Ovary (tissue), 3 donors: ENCODE results near the gene PRDX5.
"Not testable (repeated sequence)": the region's sequence is repeated elsewhere in the genome, so short reads cannot be mapped to it uniquely, and the experiment has no call there.

ENCODE experiments used
- POLR2A ChIP-seq: fragments of 450-650 bp; IDR thresholded peaks from one replicate; pipeline ENCODE4 v1.6.1; 2017; ENCODE audit warnings: antibody characterized with exemption, mild to moderate bottlenecking, moderate library complexity
- TF ChIP-seq, protein P1 (sequence below), 3 donors: fragments of 450-650 bp in 2 of 3; fragments of 200-600 bp in 1 of 3; IDR thresholded peaks; one replicate each; pipeline versions ENCODE4 v1.5.1 to v1.8.0; 2016 to 2022; ENCODE audit warnings: antibody characterized with exemption in 3 of 3, mild to moderate bottlenecking in 1 of 3
- donor health status: DM: no; HTN: no; CAD: no.

DNA sequence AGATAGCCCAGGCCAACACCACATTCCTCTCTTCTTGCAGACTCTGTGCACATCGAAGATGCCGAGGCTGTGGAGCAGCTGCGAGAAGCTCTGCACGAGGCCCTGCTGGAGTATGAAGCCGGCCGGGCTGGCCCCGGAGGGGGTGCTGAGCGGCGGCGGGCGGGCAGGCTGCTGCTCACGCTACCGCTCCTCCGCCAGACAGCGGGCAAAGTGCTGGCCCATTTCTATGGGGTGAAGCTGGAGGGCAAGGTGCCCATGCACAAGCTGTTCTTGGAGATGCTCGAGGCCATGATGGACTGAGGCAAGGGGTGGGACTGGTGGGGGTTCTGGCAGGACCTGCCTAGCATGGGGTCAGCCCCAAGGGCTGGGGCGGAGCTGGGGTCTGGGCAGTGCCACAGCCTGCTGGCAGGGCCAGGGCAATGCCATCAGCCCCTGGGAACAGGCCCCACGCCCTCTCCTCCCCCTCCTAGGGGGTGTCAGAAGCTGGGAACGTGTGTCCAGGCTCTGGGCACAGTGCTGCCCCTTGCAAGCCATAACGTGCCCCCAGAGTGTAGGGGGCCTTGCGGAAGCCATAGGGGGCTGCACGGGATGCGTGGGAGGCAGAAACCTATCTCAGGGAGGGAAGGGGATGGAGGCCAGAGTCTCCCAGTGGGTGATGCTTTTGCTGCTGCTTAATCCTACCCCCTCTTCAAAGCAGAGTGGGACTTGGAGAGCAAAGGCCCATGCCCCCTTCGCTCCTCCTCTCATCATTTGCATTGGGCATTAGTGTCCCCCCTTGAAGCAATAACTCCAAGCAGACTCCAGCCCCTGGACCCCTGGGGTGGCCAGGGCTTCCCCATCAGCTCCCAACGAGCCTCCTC lies 2.0 kb upstream of the PRDX5 start:
- TF ChIP-seq, protein P1, sequence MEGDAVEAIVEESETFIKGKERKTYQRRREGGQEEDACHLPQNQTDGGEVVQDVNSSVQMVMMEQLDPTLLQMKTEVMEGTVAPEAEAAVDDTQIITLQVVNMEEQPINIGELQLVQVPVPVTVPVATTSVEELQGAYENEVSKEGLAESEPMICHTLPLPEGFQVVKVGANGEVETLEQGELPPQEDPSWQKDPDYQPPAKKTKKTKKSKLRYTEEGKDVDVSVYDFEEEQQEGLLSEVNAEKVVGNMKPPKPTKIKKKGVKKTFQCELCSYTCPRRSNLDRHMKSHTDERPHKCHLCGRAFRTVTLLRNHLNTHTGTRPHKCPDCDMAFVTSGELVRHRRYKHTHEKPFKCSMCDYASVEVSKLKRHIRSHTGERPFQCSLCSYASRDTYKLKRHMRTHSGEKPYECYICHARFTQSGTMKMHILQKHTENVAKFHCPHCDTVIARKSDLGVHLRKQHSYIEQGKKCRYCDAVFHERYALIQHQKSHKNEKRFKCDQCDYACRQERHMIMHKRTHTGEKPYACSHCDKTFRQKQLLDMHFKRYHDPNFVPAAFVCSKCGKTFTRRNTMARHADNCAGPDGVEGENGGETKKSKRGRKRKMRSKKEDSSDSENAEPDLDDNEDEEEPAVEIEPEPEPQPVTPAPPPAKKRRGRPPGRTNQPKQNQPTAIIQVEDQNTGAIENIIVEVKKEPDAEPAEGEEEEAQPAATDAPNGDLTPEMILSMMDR (IDR thresholded peaks at IDR 0.05), result not testable (repeated sequence)
- TF ChIP-seq POLR2A, result not testable (repeated sequence)
